ENCODE measurements around the gene OLA1. TPM values are rescaled to one million over a fixed set of nuclear protein-coding genes. Genes with fewer than 3 reads are reported as not detected.

OLA1 gene
- total and polyA plus RNA-seq, 2 of the 13 experiments (the other 11 are each of a cell fraction or from before 2014, with no cell fraction given) = 153 to 241 TPM

DNA sequence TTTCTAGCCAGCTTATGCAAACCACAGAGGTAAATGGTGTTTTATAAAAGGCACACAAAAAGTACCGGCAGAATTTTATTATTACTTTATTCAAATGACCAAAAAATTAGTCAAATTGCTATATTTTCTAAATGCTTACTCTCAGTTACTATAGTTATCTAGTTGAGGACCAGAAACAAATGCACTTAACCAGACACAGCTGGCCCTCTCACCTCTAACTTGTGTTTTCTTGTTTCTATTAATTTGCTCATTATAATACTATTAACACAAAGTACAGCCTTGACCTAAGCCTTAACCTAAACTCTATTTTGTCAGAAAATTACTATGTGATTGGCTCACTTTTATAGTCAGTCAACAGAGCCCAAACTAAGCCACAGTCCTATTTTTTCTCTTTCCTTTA, 26.2 kb downstream of the OLA1 start:
- 0 out of 2 replicates have a peak, but pooled peaks cover 6% of the 10 kb centered on the region for H4K20me1 ChIP-seq (ENCODE audit: insufficient read depth, low read length)
- no peaks in the 10 kb centered on the region for H3K27me3 ChIP-seq (ENCODE audit: control insufficient read depth in 1 of 2, insufficient read depth in 2 of 2, low read length in 2 of 2)
- no peak overlapping the region for H3K4me2 ChIP-seq (ENCODE audit: low read depth, low read length)
- peaks cover 16 to 65% of the 10 kb centered on the region in 2 experiments for H3K36me3 ChIP-seq (replicated peaks in 1 of 2; ENCODE audit: control insufficient read depth in 1 of 2, insufficient read depth in 2 of 2, low read length in 2 of 2)
- no peak for FAIRE-seq
- H3K4me3 ChIP-seq (replicated peaks in 1 of 3; ENCODE audit: insufficient read depth in 1 of 3, low read depth in 2 of 3, low read length in 3 of 3) = no peak overlapping the region
- peaks cover 48% of the 10 kb centered on the region for H3K79me2 ChIP-seq (ENCODE audit: insufficient read depth, low read length)
- in situ Hi-C loops (cut with HindIII; ENCODE audit: extremely low pct_ligation_motif_present, low pct_unique_long_range_greater_than_20kb) (no loop called here), intact Hi-C loops (cut with micrococcal nuclease; ENCODE audit: unreplicated experiment) (no loop called here)
- no peak for ATAC-seq
- H3K9me3 ChIP-seq (ENCODE audit: low read length) = no peaks in the 10 kb centered on the region
- no peak for TF ChIP-seq SRF (IDR thresholded peaks at IDR 0.05; ENCODE audit: low read depth, low read length)
- no peak for TF ChIP-seq ZBTB25 (CRISPR knock-in tag; IDR thresholded peaks at IDR 0.05)
- no peak for TF ChIP-seq JUND (CRISPR knock-in tag; IDR thresholded peaks at IDR 0.05)
- TF ChIP-seq PRDM4 (CRISPR knock-in tag; IDR thresholded peaks at IDR 0.05; ENCODE audit: borderline replicate concordance) = no peak
- TF ChIP-seq ZSCAN9 (CRISPR knock-in tag; IDR thresholded peaks at IDR 0.05; ENCODE audit: borderline replicate concordance) = no peak
- TF ChIP-seq ZNF776 (CRISPR knock-in tag; IDR thresholded peaks at IDR 0.05) = no peak
- no peak for TF ChIP-seq ZNF816 (CRISPR knock-in tag; IDR thresholded peaks at IDR 0.05; ENCODE audit: borderline replicate concordance)
- no peak for TF ChIP-seq SALL1 (CRISPR knock-in tag; IDR thresholded peaks at IDR 0.05)
- BruUV-seq (replicated peaks) = no TSS peak
- CTCF ChIA-PET (ENCODE audit: low intra/inter-chr PET ratio, low total read pairs) = no interaction called here
- WGBS (ENCODE audit: low lambda C conversion rate) = 100% methylated on average over 1 of the region's 1 CpG
- no peak overlapping the region for H2AFZ ChIP-seq (ENCODE audit: low read length)
- POLR2A ChIA-PET = no interaction called here
- H3K27ac ChIP-seq (ENCODE audit: extremely low read length, insufficient read depth, low read length) = no peak overlapping the region
- no peak overlapping the region for H3K9ac ChIP-seq (ENCODE audit: insufficient read depth, low read depth, low read length)
- DNase-seq (ENCODE audit: low spot score) = no peak
- H3K4me1 ChIP-seq (ENCODE audit: insufficient read depth, low read length) = no peaks in the 10 kb centered on the region; the same call in 1 of the 2 replicates

All from HepG2 (cell line).